Spinal cord (tissue), 10 donors: Measurements from ENCODE around the gene NCKAP5. TPM values are rescaled to one million over a fixed set of nuclear protein-coding genes. Genes with fewer than 3 reads are reported as not detected.

ENCODE experiments used
- DNase-seq, 6 donors: peaks; one replicate each; pipeline versions ENCODE4 v3.0.0 to v3.0.0-alpha.2; 2013 to 2015; ENCODE audit warnings: low spot score in 6 of 6, low read depth in 4 of 6
- H3K27ac ChIP-seq: one replicate; pipeline ENCODE4 v1.5.1; 2013; ENCODE audit warnings: low read depth, low read length, control low read depth
- H3K27me3 ChIP-seq: one replicate; pipeline ENCODE4 v1.6.1; 2013; ENCODE audit warnings: low read length; ENCODE audit not compliant: control insufficient read depth, insufficient read depth
- H3K36me3 ChIP-seq: one replicate; pipeline ENCODE4 v1.6.1; 2013; ENCODE audit warnings: low read length; ENCODE audit not compliant: control insufficient read depth, insufficient read depth
- H3K4me1 ChIP-seq: one replicate; pipeline ENCODE4 v1.6.1; 2013; ENCODE audit warnings: low read length; ENCODE audit not compliant: control insufficient read depth, insufficient read depth
- H3K4me3 ChIP-seq: one replicate; pipeline ENCODE4 v1.5.1; 2013; ENCODE audit warnings: low read depth, low read length, control low read depth
- H3K9me3 ChIP-seq: one replicate; pipeline ENCODE4 v1.6.1; 2013; ENCODE audit warnings: low read length; ENCODE audit not compliant: control insufficient read depth, insufficient read depth
- WGBS: methylation state at CpG from one replicate; pipeline ENCODE4 v1.1.5; 2013; ENCODE audit warnings: missing lambda C conversion rate; ENCODE audit not compliant: insufficient coverage; 5-methylcytosine and 5-hydroxymethylcytosine counted together
- polyA plus RNA-seq, 2 donors: library from polyadenylated mRNA; unstranded; fragments of 120-200 nt; gene quantifications; one replicate each; pipeline ENCODE4 v1.2.1, GENCODE V29; 2013; ENCODE audit not compliant: insufficient read length in 2 of 2
- total RNA-seq, 2 donors: library from RNA; depleted of rRNA in 1 of 2; stranded (reverse); fragments of 120-200 nt in 1 of 2; fragments of >200 nt in 1 of 2; gene quantifications; one replicate each; pipeline versions ENCODE4 v1.2.3 to v1.2.4, GENCODE V29; 2013 to 2014
- donor health status: healthy.

The NCKAP5 gene
- total and polyA plus RNA-seq, 4 donors, result 8.9 to 17.7 (median 11.6) TPM

GRCh38 chr2:133197156-133197555 lies 371.1 kb downstream of the NCKAP5 start:
- Histone ChIP-seq H3K36me3 (no peaks in the 10 kb centered on the region), H3K9me3 (peaks cover 4% of the 10 kb centered on the region), H3K4me1 (no peaks in the 10 kb centered on the region), H3K27ac (no peak overlapping the region), H3K27me3 (no peaks in the 10 kb centered on the region), H3K4me3 (no peak overlapping the region)
- WGBS, result no CpG with 5 or more reads among the region's 2 CpGs
- DNase-seq, result no peak

- no peak overlapping the region for H3K4me3 ChIP-seq
- no peaks in the 10 kb centered on the region for H3K36me3 ChIP-seq
- WGBS, result 100% methylated on average over 2 of the region's 5 CpGs
- no peaks in the 10 kb centered on the region for H3K4me1 ChIP-seq
- H3K27ac ChIP-seq, result no peak overlapping the region
- peaks cover 5% of the 10 kb centered on the region for H3K9me3 ChIP-seq
- no peaks in the 10 kb centered on the region for H3K27me3 ChIP-seq
- DNase-seq, result no peak
Measured at GRCh38 chr2:133194777-133195335, 373.4 kb downstream of the NCKAP5 start.

- no peaks in the 10 kb centered on the region for H3K27me3 ChIP-seq
- H3K9me3 ChIP-seq, result peaks cover 5% of the 10 kb centered on the region
- DNase-seq, result no peak
- no peak overlapping the region for H3K27ac ChIP-seq
- no peak overlapping the region for H3K4me3 ChIP-seq
- H3K36me3 ChIP-seq, result no peaks in the 10 kb centered on the region
- H3K4me1 ChIP-seq, result no peaks in the 10 kb centered on the region
- WGBS, result 62% methylated on average over 3 of the region's 4 CpGs
Measured at GRCh38 chr2:133194362-133194655, 374.0 kb downstream of the NCKAP5 start.

GRCh38 chr2:133193544-133194361 lies 374.5 kb downstream of the NCKAP5 start:
- no peak for DNase-seq
- peaks cover 5% of the 10 kb centered on the region for H3K9me3 ChIP-seq
- no peaks in the 10 kb centered on the region for H3K4me1 ChIP-seq
- H3K36me3 ChIP-seq, result no peaks in the 10 kb centered on the region
- no peak overlapping the region for H3K27ac ChIP-seq
- no CpG with 5 or more reads among the region's 7 CpGs for WGBS
- no peak overlapping the region for H3K4me3 ChIP-seq
- no peaks in the 10 kb centered on the region for H3K27me3 ChIP-seq

- Histone ChIP-seq H3K27me3 (no peaks in the 10 kb centered on the region), H3K4me1 (no peaks in the 10 kb centered on the region), H3K36me3 (no peaks in the 10 kb centered on the region), H3K4me3 (no peak overlapping the region), H3K9me3 (peaks cover 5% of the 10 kb centered on the region), H3K27ac (no peak overlapping the region)
- no CpG with 5 or more reads among the region's 3 CpGs for WGBS
- DNase-seq, result no peak
Measured at GRCh38 chr2:133192028-133192427, 376.2 kb downstream of the NCKAP5 start.

- DNase-seq, result no peak
- no peak overlapping the region for H3K4me3 ChIP-seq
- H3K27me3 ChIP-seq, result no peaks in the 10 kb centered on the region
- no peaks in the 10 kb centered on the region for H3K36me3 ChIP-seq
- no peak overlapping the region for H3K27ac ChIP-seq
- no CpG with 5 or more reads among the region's 4 CpGs for WGBS
- no peaks in the 10 kb centered on the region for H3K4me1 ChIP-seq
- H3K9me3 ChIP-seq, result no peaks in the 10 kb centered on the region
Measured at GRCh38 chr2:133177196-133177595, 391.1 kb downstream of the NCKAP5 start.

GRCh38 chr2:133175926-133176325 lies 392.3 kb downstream of the NCKAP5 start:
- DNase-seq, result peak in 1 of 6 donors; percentile 15
- Histone ChIP-seq H3K36me3 (no peaks in the 10 kb centered on the region), H3K4me1 (no peaks in the 10 kb centered on the region), H3K27ac (no peak overlapping the region), H3K9me3 (no peaks in the 10 kb centered on the region), H3K4me3 (no peak overlapping the region), H3K27me3 (no peaks in the 10 kb centered on the region)
- WGBS, result 70% methylated on average over 2 of the region's 3 CpGs

- peaks cover 3% of the 10 kb centered on the region for H3K4me1 ChIP-seq
- H3K4me3 ChIP-seq, result no peak overlapping the region
- DNase-seq, result no peak
- H3K27ac ChIP-seq, result no peak overlapping the region
- H3K36me3 ChIP-seq, result no peaks in the 10 kb centered on the region
- no peaks in the 10 kb centered on the region for H3K9me3 ChIP-seq
- no peaks in the 10 kb centered on the region for H3K27me3 ChIP-seq
Measured at GRCh38 chr2:133173224-133173623, 395.0 kb downstream of the NCKAP5 start.

- H3K4me3 ChIP-seq, result no peak overlapping the region
- no CpG with 5 or more reads among the region's 3 CpGs for WGBS
- H3K27me3 ChIP-seq, result no peaks in the 10 kb centered on the region
- H3K4me1 ChIP-seq, result peaks cover 3% of the 10 kb centered on the region
- no peaks in the 10 kb centered on the region for H3K9me3 ChIP-seq
- H3K36me3 ChIP-seq, result no peaks in the 10 kb centered on the region
- H3K27ac ChIP-seq, result no peak overlapping the region
- DNase-seq, result peak; percentile 64 to 97 (median 72)
Measured at GRCh38 chr2:133171393-133172004, 396.8 kb downstream of the NCKAP5 start.
